HepG2 (cell line): Measurements from ENCODE around the gene RNF149. TPM values are rescaled to one million over a fixed set of nuclear protein-coding genes. Genes with fewer than 3 reads are reported as not detected.

ENCODE experiments used
- AGO1 ChIP-seq: fragments of 200-400 bp; formaldehyde crosslinking; IDR thresholded peaks from 2 replicates; pipeline ENCODE4 v1.6.1; 2017; ENCODE audit warnings: mild to moderate bottlenecking, low read depth, low read length, moderate library complexity; ENCODE audit not compliant: poor library complexity, severe bottlenecking
- AHDC1 ChIP-seq: sonication (generic); formaldehyde crosslinking; IDR thresholded peaks from 2 replicates; pipeline ENCODE4 v1.5.1; 2020; ENCODE audit warnings: mild to moderate bottlenecking, missing genetic modification reagents, borderline replicate concordance
- CSRNP2 ChIP-seq: sonication (generic); formaldehyde crosslinking; conservative IDR thresholded peaks from 2 replicates; pipeline ENCODE4 v1.8.0; 2022; ENCODE audit warnings: low read depth, missing genetic modification reagents
- DPF2 ChIP-seq: sonication (generic); formaldehyde crosslinking; IDR thresholded peaks from 2 replicates; pipeline ENCODE4 v1.4.0; 2020; ENCODE audit warnings: mild to moderate bottlenecking, low read depth, missing genetic modification reagents, borderline replicate concordance
- FOXM1 ChIP-seq: sonication (generic); formaldehyde crosslinking; IDR thresholded peaks from 2 replicates; pipeline ENCODE4 v1.5.0; 2020; ENCODE audit warnings: missing genetic modification reagents
- GPN1 ChIP-seq: sonication (generic); formaldehyde crosslinking; IDR thresholded peaks from 2 replicates; pipeline ENCODE4 v1.5.1; 2020; ENCODE audit warnings: missing genetic modification reagents, borderline replicate concordance
- NCOA5 ChIP-seq: sonication (generic); formaldehyde crosslinking; IDR thresholded peaks from 2 replicates; pipeline ENCODE4 v1.4.0; 2020; ENCODE audit warnings: missing genetic modification reagents
- NFRKB ChIP-seq: fragments of 450-650 bp; IDR thresholded peaks from 2 replicates; pipeline ENCODE4 v1.6.1; 2017
- SMARCE1 ChIP-seq: fragments of 450-650 bp; IDR thresholded peaks from 2 replicates; pipeline ENCODE4 v1.6.1; 2017; ENCODE audit warnings: borderline replicate concordance
- SMYD3 ChIP-seq: sonication (generic); formaldehyde crosslinking; IDR thresholded peaks from 2 replicates; pipeline ENCODE4 v1.8.1; 2023; ENCODE audit warnings: mild to moderate bottlenecking, missing genetic modification reagents
- SP1 ChIP-seq, 2 experiments: fragments of 450-650 bp in 1 of 2; sonication (generic) in 1 of 2; formaldehyde crosslinking in 1 of 2; IDR thresholded peaks; 2 replicates each; pipeline versions ENCODE4 v1.4.0 to v1.6.1; 2016 to 2020; ENCODE audit warnings: missing genetic modification reagents in 1 of 2
- SSRP1 ChIP-seq: IDR thresholded peaks from 2 replicates; pipeline ENCODE4 v1.6.1; 2016; ENCODE audit warnings: control low read depth
- TCF12 ChIP-seq, 2 experiments: fragments of 450-650 bp in 1 of 2; sonication (generic) in 1 of 2; formaldehyde crosslinking in 1 of 2; IDR thresholded peaks; 2 replicates each; pipeline versions ENCODE4 v1.6.1 to v1.8.0; 2017 to 2022; ENCODE audit warnings: antibody characterized with exemption in 1 of 2, mild to moderate bottlenecking in 1 of 2, missing genetic modification reagents in 1 of 2, moderate library complexity in 1 of 2
- ZBTB1 ChIP-seq: sonication (generic); formaldehyde crosslinking; IDR thresholded peaks from 2 replicates; pipeline ENCODE4 v1.4.0; 2020; ENCODE audit warnings: missing genetic modification reagents, borderline replicate concordance
- ZBTB3 ChIP-seq: sonication (generic); formaldehyde crosslinking; IDR thresholded peaks from 2 replicates; pipeline ENCODE4 v1.4.0; 2020; ENCODE audit warnings: low read depth, mild to moderate bottlenecking, moderate library complexity, missing genetic modification reagents, borderline replicate concordance
- ZFP37 ChIP-seq: sonication (generic); formaldehyde crosslinking; IDR thresholded peaks from 2 replicates; pipeline ENCODE4 v1.4.0; 2020; ENCODE audit warnings: missing genetic modification reagents, borderline replicate concordance
- ZGPAT ChIP-seq: IDR thresholded peaks from 2 replicates; pipeline ENCODE4 v1.6.1; 2016; ENCODE audit warnings: mild to moderate bottlenecking
- ZNF124 ChIP-seq: sonication (generic); formaldehyde crosslinking; IDR thresholded peaks from 2 replicates; pipeline ENCODE4 v1.4.0; 2020; ENCODE audit warnings: missing genetic modification reagents
- ZNF224 ChIP-seq: sonication (generic); formaldehyde crosslinking; IDR thresholded peaks from 2 replicates; pipeline ENCODE4 v1.5.0; 2020; ENCODE audit warnings: mild to moderate bottlenecking, missing genetic modification reagents
- ZNF33B ChIP-seq: sonication (generic); formaldehyde crosslinking; IDR thresholded peaks from 2 replicates; pipeline ENCODE4 v1.5.1; 2020; ENCODE audit warnings: mild to moderate bottlenecking, missing genetic modification reagents
- ZNF468 ChIP-seq: sonication (generic); formaldehyde crosslinking; IDR thresholded peaks from 2 replicates; pipeline ENCODE4 v1.8.0; 2022; ENCODE audit warnings: mild to moderate bottlenecking, moderate library complexity, missing genetic modification reagents
- polyA plus RNA-seq, 8 experiments: library from polyadenylated mRNA; depleted of rRNA in 3 of 8; stranded (reverse) in 7 of 8; unstranded in 1 of 8; fragments of >200 nt; fragmentation: Illumina TruSeq in 4 of 8; extraction: Trizol in 4 of 8; gene quantifications; 2 replicates each; pipeline versions ENCODE4 v1.2.1 to v1.2.3, GENCODE V29; 2011 to 2016; ENCODE audit warnings: low read depth in 4 of 8, missing spikeins in 1 of 8, mixed read lengths in 1 of 8; ENCODE audit not compliant: insufficient read depth in 1 of 8
- total RNA-seq, 5 experiments: library from RNA; depleted of rRNA; stranded (reverse); fragments of >200 nt; fragmentation: Illumina TruSeq; extraction: Trizol; gene quantifications; 2 replicates each; pipeline ENCODE4 v1.2.3, GENCODE V29; 2016; ENCODE audit warnings: low read depth in 1 of 5

RNF149 gene
- total and polyA plus RNA-seq, 2 of the 13 experiments (the other 11 are each of a cell fraction or from before 2014, with no cell fraction given), result 87.6 to 109 TPM

- TF ChIP-seq CSRNP2 (CRISPR knock-in tag), result no peak
- no peak for TF ChIP-seq GPN1
- peak; percentile 71 for TF ChIP-seq ZGPAT (CRISPR knock-in tag)
- no peak for TF ChIP-seq NFRKB
- peak; percentile 80; the same call in 1 of the 2 replicates for TF ChIP-seq SMYD3 (CRISPR knock-in tag)
- no peak for TF ChIP-seq SP1 (IDR thresholded peaks at IDR 0.05)
- no peak for TF ChIP-seq SP1 (CRISPR knock-in tag; IDR thresholded peaks at IDR 0.05)
- TF ChIP-seq FOXM1 (CRISPR knock-in tag), result no peak
- no peak for TF ChIP-seq AGO1
- no peak for TF ChIP-seq SMARCE1
- TF ChIP-seq NCOA5 (CRISPR knock-in tag), result no peak
- TF ChIP-seq SSRP1, result no peak
- TF ChIP-seq TCF12 (IDR thresholded peaks at IDR 0.05), result no peak
- no peak for TF ChIP-seq TCF12 (CRISPR knock-in tag; IDR thresholded peaks at IDR 0.05)
- no peak for TF ChIP-seq ZNF468 (CRISPR knock-in tag)
- peak; percentile 69; the same call in 1 of the 2 replicates for TF ChIP-seq ZNF224 (CRISPR knock-in tag)
- TF ChIP-seq ZNF124 (CRISPR knock-in tag), result peak; percentile 27; the same call in 1 of the 2 replicates
- no peak for TF ChIP-seq ZBTB1 (CRISPR knock-in tag)
- peak; percentile 59; the same call in 1 of the 2 replicates for TF ChIP-seq ZFP37 (CRISPR knock-in tag)
- no peak for TF ChIP-seq ZNF33B (CRISPR knock-in tag)
- no peak for TF ChIP-seq ZBTB3 (CRISPR knock-in tag)
- TF ChIP-seq DPF2 (CRISPR knock-in tag), result peak; percentile 64; the same call in 1 of the 2 replicates
- TF ChIP-seq AHDC1 (CRISPR knock-in tag), result peak; percentile 80; the same call in 1 of the 2 replicates
These were observed 69.4 kb downstream of the RNF149 start (continued) for GRCh38 chr2:101238930-101239759.
